GM10248 (cell line): ENCODE data around the gene FMNL2.
A peak's percentile ranks its signal among the peaks of the same experiment; 100 is the strongest.

Source experiments
- CTCF ChIA-PET: fragments of 300-600 bp; sonication (Branson Sonifier 250); formaldehyde crosslinking; extraction: SDS; loops from one replicate; lab custom pipeline; 2021; ENCODE audit warnings: antibody characterized with exemption; lab: Yijun Ruan, JAX
- POLR2A ChIA-PET: fragments of 350-650 bp; sonication (Branson Sonifier 250); formaldehyde crosslinking; extraction: SDS; loops from one replicate; lab custom pipeline; 2020; ENCODE audit warnings: antibody characterized with exemption; lab: Yijun Ruan, JAX
- DNase-seq: peaks from one replicate; pipeline ENCODE4 v3.0.0; 2012; ENCODE audit errors: extremely low spot score
- TF ChIP-seq, protein P1 (sequence below): IDR thresholded peaks from 2 replicates; pipeline ENCODE4 v1.5.1; 2012; ENCODE audit warnings: mild to moderate bottlenecking, low read depth; ENCODE audit errors: extremely low read depth, missing control alignments, control extremely low read depth

FMNL2 gene

GRCh38 chr2:152609699-152610098 is 274.7 kb downstream of the FMNL2 start:
- no peak for DNase-seq
- ChIA-PET POLR2A (no interaction called here), CTCF (no interaction called here)
- TF ChIP-seq, protein P1, sequence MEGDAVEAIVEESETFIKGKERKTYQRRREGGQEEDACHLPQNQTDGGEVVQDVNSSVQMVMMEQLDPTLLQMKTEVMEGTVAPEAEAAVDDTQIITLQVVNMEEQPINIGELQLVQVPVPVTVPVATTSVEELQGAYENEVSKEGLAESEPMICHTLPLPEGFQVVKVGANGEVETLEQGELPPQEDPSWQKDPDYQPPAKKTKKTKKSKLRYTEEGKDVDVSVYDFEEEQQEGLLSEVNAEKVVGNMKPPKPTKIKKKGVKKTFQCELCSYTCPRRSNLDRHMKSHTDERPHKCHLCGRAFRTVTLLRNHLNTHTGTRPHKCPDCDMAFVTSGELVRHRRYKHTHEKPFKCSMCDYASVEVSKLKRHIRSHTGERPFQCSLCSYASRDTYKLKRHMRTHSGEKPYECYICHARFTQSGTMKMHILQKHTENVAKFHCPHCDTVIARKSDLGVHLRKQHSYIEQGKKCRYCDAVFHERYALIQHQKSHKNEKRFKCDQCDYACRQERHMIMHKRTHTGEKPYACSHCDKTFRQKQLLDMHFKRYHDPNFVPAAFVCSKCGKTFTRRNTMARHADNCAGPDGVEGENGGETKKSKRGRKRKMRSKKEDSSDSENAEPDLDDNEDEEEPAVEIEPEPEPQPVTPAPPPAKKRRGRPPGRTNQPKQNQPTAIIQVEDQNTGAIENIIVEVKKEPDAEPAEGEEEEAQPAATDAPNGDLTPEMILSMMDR, result no peak

DNA sequence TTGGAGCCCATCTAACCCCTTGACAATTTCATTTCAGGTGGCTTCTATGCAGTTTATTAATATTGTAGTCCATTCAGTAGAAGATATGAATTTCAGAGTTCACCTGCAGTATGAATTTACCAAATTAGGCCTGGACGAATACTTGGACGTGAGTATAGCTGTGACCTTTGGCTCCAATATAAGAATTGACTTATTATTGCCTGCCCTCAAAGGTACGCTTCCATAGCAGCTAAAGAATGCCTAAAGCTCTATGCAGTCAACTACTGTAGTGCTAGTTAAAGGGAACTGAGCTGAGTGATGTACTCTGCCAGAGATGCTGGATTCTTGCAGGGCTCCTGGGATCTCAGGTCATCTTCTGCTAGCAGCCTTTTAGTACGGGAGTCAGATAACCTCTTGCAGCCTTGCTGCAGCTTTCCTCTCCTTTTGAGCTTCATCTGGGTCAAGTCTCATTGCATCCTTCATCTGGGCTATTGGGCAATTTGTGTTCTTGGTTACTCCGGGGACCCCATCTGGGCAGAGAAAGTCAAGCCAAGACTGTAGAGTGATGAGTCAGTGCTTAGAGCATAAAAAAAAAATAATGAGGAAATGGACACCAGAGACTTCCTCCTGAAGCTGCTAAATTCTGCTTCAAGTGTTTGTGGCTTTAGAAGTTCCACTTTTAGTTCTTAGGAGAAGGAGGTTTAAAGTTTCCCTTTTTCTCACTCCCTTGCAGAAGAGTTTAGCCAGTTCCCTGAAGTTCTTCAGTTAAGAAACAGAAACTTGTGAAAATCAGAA is 276.7 kb downstream of the FMNL2 start:
- ChIA-PET POLR2A (no interaction called here), CTCF (interaction anchor here (0.6 to 5.6 kb wide), 4 partner anchors 12 to 1201 kb away, joined by 3 to 30 read pairs (median 15); no protein-coding TSS in a partner anchor)
- DNase-seq, result peak; percentile 57
- TF ChIP-seq, protein P1, result no peak

- ChIA-PET POLR2A (interaction anchor here (0.7 kb wide), 1 partner anchor 13 kb away, joined by 3 read pairs; no protein-coding TSS in a partner anchor), CTCF (interaction anchor here (0.7 to 5.6 kb wide), 9 partner anchors 12 to 576 kb away, joined by 3 to 30 read pairs (median 4); partner anchors contain the start of gene STAM2)
- TF ChIP-seq, protein P1, result no peak
- DNase-seq, result peak; percentile 28
These were observed 278.3 kb downstream of the FMNL2 start for GRCh38 chr2:152613235-152613634.

GRCh38 chr2:152615177-152615576 is 280.2 kb downstream of the FMNL2 start:
- TF ChIP-seq, protein P1, result no peak
- CTCF ChIA-PET, result interaction anchor here (0.8 to 5.6 kb wide), 13 partner anchors 9 to 589 kb away, joined by 3 to 30 read pairs (median 4); no protein-coding TSS in a partner anchor
- POLR2A ChIA-PET, result no interaction called here
- DNase-seq, result no peak

- ChIA-PET CTCF (interaction anchor here (1.0 to 5.3 kb wide), 10 partner anchors 9 to 592 kb away, joined by 3 to 41 read pairs (median 3); partner anchors contain the start of gene STAM2), POLR2A (no interaction called here)
- TF ChIP-seq, protein P1, result no peak
- DNase-seq, result no peak
These were observed 282.6 kb downstream of the FMNL2 start for GRCh38 chr2:152617456-152618192.

DNA sequence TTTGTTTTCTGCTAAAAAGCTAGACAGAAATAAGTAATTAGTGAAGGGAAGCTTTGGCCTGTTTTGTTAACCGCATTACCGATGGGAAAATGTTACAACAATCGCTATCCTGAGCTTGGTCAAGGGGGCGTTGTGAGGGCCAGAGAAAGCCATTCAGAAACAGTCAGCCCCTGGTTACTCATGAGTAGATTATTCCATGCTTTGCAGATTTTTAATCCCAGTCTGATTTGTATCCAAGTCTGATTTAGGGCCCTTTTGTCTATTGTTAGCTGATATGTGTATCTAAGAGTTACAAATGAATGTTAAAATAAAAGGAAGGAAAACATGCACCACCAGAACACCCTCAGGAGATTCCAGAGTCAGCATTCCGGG is 283.2 kb downstream of the FMNL2 start:
- CTCF ChIA-PET, result interaction anchor here (0.8 to 5.3 kb wide), 8 partner anchors 9 to 424 kb away, joined by 3 to 41 read pairs (median 3); no protein-coding TSS in a partner anchor
- POLR2A ChIA-PET, result no interaction called here

More for the DNA sequence above, 283.2 kb downstream of the FMNL2 start:
- DNase-seq, result no peak
- TF ChIP-seq, protein P1, result no peak
